HG02981 (cell line): ENCODE measurements around the gene EGFL8.

Source experiments
- ATAC-seq: cut with Tn5 transposase; IDR thresholded peaks from one replicate; pipeline ENCODE4 v1.9.1; 2021; ENCODE audit warnings: mild to moderate bottlenecking, moderate library complexity; ENCODE audit not compliant: unreplicated experiment

The EGFL8 gene

GRCh38 chr6:32167154-32167760 lies 2.9 kb downstream of the EGFL8 start:
- ATAC-seq = no peak

DNA sequence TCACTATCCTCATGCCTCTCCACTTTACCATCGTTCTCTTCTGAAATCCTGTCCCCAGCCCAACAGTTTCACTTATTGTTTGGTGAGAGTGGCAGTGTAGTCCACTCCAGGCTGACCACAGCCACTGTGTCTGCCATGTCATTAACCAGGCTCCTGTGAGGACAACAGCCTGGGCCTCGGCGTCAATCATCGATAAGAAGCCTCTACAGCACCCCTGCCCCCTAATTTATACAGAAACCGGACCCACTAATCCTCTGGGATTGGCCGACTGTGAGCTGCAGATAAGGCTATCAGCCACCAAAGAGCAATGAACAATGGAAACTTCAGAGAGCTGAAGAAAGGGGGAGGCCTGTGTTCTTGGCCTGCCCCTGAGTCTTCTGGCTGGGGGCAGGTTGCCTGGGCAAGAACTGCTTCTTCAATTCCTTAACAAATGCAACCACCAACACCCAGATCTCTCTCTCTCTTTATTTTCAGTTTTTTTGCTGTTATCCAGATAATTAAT lies 3.4 kb downstream of the EGFL8 start:
- ATAC-seq = no peak

GRCh38 chr6:32168350-32168749 lies 4.0 kb downstream of the EGFL8 start:
- ATAC-seq = no peak

GRCh38 chr6:32168807-32169591 lies 4.6 kb downstream of the EGFL8 start:
- ATAC-seq = no peak

- no peak for ATAC-seq
These were observed 5.9 kb downstream of the EGFL8 start for GRCh38 chr6:32170294-32170693.

DNA sequence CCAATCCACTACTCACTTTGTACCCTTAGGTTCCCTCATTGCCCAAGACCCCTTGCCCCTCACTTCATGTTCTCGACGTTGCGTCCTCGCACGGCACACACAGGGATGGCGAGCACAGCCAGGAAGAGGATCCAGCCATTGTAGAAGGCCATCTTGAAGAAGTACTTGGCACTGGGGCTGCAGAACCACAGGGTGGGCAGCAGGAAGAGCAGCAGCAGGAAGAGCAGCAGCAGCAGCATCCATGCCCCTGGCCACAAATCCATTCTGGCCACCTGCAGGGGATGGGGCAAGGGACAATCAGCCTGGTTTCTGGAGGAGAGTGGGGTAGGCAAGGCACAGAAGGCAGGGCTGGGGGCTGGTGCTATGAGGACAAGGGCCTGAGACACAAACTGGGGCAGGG lies 6.8 kb downstream of the EGFL8 start:
- ATAC-seq = no peak

DNA sequence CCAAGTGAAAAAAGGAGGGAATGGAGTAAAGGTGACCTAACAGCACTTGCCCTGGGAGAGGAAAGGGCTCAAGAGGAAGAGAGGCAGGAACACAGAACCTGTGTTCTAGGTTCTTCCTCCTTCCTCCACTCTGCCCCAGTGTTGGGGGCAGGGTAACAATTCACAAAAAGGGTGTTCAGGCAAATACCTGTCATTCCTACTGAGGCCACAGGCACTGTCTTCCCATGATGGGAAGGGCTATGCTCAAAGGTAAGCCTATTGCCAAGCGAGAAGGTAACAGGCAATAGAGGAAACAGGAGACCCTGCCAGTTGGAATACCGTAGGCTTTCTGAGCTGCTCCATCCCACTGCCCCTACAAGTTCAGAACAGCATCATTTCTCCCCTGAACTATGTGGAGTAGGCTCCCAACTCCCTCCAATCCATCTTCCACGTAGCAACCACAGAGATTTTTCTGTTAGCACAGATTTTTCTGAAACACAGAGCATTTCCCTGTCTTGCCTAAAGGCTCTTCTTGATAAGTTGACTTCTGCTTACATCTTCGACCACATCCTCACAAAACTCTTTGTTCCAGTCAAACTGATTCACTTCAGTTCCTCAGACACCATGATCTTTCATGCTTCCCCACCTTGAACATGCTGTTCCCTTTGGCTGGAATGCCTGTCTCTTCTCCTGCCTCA lies 8.8 kb downstream of the EGFL8 start:
- ATAC-seq = no peak

- no peak for ATAC-seq
These were observed 10.0 kb downstream of the EGFL8 start for GRCh38 chr6:32174416-32174815.

DNA sequence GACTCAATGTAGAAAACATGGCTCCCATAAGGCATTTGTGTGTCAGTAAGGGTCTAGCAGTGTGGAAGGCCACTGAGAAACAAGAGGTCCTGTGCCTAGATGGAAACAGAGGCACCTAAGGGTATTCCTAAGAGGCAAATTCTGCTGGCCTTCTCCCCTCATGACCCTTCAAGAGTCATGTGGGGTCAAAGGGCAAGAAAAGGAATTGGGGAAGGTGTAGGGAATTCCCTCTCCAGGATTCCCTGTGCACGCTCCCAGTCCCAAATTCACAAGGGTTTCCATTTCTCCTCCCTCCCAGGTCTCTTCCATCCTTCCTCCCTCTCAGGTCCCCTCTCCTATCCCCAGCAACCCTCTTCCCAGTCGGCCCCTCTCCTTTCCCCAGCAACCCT lies 10.9 kb downstream of the EGFL8 start:
- no peak for ATAC-seq

DNA sequence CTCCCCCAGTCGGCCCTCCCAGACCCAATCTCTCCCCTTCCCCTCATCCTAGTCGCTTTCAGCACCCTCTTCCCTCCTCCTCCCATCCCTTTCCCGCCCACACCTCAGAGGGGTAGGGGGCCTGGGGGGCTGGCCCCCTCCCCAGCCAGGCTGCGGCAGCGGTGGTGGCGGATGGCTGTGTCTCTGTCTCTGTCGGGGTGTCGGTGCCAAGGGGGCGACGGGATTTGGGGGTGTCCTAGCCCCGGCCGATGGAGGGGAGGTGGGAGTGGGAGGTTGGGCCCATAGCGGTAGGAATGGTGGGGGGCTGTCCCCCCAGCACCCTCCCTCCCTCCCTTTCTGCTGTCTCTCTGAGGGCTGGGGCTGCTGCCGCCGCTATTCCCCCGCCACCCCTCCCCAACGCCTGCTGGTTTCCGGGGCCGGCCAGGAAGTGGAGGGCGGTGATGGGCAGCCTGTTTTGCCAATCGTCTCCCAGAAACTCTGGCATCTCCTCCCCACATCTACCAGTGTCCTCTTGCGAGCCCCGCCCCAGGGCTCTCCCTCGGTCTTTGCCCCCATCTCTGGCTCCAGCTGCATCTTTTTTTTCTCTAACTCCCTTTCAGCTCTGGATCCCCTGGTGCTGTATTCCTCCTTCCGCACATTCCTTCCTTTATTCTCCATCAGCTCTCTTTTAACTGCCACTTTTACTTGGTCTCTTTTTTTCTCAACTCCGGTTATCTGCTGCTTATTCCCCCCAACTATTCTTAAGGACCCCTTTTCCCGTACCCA lies 11.5 kb downstream of the EGFL8 start, which contains the start of gene AGPAT1:
AGPAT1 (minus strand) TSS at position 374 of the 765 bp plus-strand sequence. CDS start 4,588 bp downstream, outside the sequence.
- ATAC-seq = no peak

GRCh38 chr6:32176476-32177182 lies 12.2 kb downstream of the EGFL8 start:
- no peak for ATAC-seq

DNA sequence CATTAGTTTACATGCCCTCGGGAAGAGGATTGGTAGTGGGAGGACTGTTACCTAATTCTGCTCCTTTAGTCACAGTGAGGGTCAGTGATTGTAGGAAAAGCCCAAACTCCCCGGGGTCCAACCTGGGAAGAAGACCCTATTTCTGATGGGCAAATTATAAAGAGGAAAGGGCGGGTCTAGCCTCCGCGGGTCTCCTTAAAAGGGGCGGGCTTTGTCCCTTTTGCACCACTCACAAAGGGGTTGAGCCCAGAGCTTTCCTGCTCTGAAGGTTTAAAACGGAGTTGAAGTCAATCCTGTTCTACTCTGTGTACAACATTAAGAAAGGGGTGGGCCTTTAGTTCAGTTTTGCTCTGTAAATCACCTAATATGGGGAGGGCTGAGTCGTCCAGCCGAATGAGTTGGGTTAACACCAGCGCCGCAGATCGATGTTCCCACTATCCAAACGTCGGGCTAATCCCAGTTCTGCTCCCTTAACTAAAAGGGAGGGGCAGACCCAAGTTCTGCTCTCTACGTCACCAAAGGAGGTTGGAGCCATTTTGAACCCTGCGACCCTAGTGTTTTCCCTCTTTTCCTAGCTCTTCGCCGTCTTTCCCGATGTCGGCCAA lies 12.9 kb downstream of the EGFL8 start:
- no peak for ATAC-seq

GRCh38 chr6:32177788-32178546 lies 13.6 kb downstream of the EGFL8 start, which contains the start of gene RNF5:
RNF5 (plus strand) TSS chr6:32178405; CDS start chr6:32178512, 107 bp downstream.
- peak; percentile 81 for ATAC-seq

- no peak for ATAC-seq
These were observed 14.4 kb downstream of the EGFL8 start for GRCh38 chr6:32178547-32179440.

GRCh38 chr6:32179766-32180405 lies 15.5 kb downstream of the EGFL8 start:
- no peak for ATAC-seq

GRCh38 chr6:32181148-32181702 lies 16.8 kb downstream of the EGFL8 start:
- no peak for ATAC-seq

DNA sequence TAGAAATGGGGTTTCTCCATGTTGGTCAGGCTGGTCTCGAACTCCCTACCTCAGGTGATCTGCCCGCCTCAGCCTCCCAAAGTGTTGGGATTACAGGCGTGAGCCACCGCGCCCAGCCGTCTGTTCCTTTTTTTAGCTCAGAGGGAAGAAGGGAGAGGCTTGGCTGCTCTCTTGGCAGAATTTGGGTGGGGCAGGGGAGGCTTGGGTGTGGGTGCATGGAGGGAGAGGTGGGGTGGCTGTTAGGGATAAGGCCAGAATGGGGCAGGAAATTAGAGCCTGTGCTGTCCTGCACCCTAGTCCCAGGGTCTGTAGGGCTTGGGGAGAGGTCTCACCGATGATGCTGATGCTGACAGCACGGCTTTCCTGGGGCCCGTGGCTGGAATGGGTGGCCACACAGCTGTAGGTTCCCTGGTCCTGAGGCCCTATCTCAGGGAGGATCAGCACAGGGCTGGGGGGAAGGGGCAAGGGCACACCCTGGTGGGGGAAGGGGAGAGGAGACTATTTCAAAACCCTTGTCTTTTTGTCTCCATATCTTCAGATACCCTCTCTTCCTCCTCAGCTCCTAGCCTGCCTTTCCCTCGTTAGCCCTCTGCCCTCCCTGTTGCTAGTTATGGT lies 17.6 kb downstream of the EGFL8 start:
- ATAC-seq = no peak
